ENCODE measurements around the gene DNAJB4. TPM values are rescaled to one million over a fixed set of nuclear protein-coding genes. Genes with fewer than 3 reads are reported as not detected.

The DNAJB4 gene
- total and polyA plus RNA-seq, 2 of the 13 experiments (the other 11 are each of a cell fraction or from before 2014, with no cell fraction given): 4.4 to 18.6 TPM

DNA sequence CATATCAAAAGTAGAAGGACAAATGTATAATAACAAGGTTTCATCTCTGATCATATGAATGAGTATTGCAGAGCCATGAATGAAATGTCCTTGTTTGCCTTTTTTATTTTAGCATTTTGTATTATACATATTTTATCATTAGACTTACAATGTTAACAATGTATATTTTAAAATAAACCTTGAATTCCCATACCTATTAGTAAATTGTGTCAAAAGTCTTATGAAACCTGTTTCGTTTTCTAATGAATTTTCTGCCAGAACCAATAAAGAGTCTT, 646 bp downstream of the DNAJB4 start:
- no peaks in the 10 kb centered on the region for H3K9me3 ChIP-seq (ENCODE audit: low read length)
- no TSS peak for BruUV-seq (replicated peaks)
- no peak for DNase-seq (ENCODE audit: low spot score)
- ATAC-seq: no peak
- in situ Hi-C loops (cut with HindIII; ENCODE audit: extremely low pct_ligation_motif_present, low pct_unique_long_range_greater_than_20kb): no loop called here
- TF ChIP-seq SCMH1 (CRISPR knock-in tag; IDR thresholded peaks at IDR 0.05; ENCODE audit: borderline replicate concordance) (no peak), RBFOX2 (IDR thresholded peaks at IDR 0.05; ENCODE audit: low read depth, low read length) (0 out of 2 replicates have a peak, but pooled peaks have one; percentile 13)
- 4% methylated on average over 1 of the region's 1 CpG for WGBS (ENCODE audit: low lambda C conversion rate)
- peaks cover 48% of the 10 kb centered on the region for H3K79me2 ChIP-seq (ENCODE audit: insufficient read depth, low read length)
- intact Hi-C loops (cut with micrococcal nuclease; ENCODE audit: unreplicated experiment): loop anchor here (2.0 kb wide), 2 partner anchors 15 to 39 kb away; partner anchors contain the start of gene GIPC2
- H3K4me2 ChIP-seq (ENCODE audit: low read depth, low read length): peak overlapping the region; percentile 79
- no peaks in the 10 kb centered on the region; the same call in none of the 2 replicates for H4K20me1 ChIP-seq (ENCODE audit: insufficient read depth, low read length)
- ChIA-PET POLR2A (interaction anchor here (1.5 to 9.1 kb wide), 8 partner anchors 10 to 322 kb away, joined by 5 to 161 read pairs (median 14); partner anchors contain the start of genes FUBP1, GIPC2, NEXN and ZZZ3), CTCF (ENCODE audit: low intra/inter-chr PET ratio, low total read pairs) (interaction anchor here (0.6 kb wide), 1 partner anchor 109 kb away, joined by 3 read pairs; no protein-coding TSS in a partner anchor)
- H3K27ac ChIP-seq (ENCODE audit: extremely low read length, insufficient read depth, low read length): peak overlapping the region; percentile 97
- peak overlapping the region; percentile 60 to 71 (median 62); a peak in 5 of 6 replicates for H3K4me3 ChIP-seq (replicated peaks in 1 of 3; ENCODE audit: insufficient read depth in 1 of 3, low read depth in 2 of 3, low read length in 3 of 3)
- H3K27me3 ChIP-seq (ENCODE audit: control insufficient read depth in 1 of 2, insufficient read depth in 2 of 2, low read length in 2 of 2): no peaks in the 10 kb centered on the region
- peak overlapping the region; percentile 76 for H3K9ac ChIP-seq (ENCODE audit: insufficient read depth, low read depth, low read length)
- H3K36me3 ChIP-seq (replicated peaks in 1 of 2; ENCODE audit: control insufficient read depth in 1 of 2, insufficient read depth in 2 of 2, low read length in 2 of 2): no peaks in the 10 kb centered on the region
- H2AFZ ChIP-seq (ENCODE audit: low read length): no peak overlapping the region
- H3K4me1 ChIP-seq (ENCODE audit: insufficient read depth, low read length): peaks cover 58% of the 10 kb centered on the region
- no peak for FAIRE-seq

DNA sequence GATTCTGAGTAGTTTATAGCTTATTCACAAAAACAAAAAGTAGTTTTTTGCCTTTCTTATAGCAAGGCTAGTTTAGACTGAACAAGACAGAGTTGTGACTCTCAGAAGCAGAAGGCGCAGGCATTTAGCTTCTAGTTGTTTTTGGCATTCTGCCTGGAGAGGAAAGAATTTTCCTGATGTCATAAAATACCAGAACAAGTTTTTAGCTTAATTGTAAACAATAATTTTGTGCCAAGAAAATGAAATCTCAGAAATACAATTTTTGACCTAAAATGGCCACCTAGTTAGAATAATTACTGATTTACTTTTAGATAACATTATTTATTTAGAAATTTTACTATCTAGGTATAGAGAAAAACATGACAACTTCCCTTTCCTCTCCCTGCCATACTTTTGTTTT, 1.0 kb downstream of the DNAJB4 start:
- 3% methylated on average over 1 of the region's 1 CpG for WGBS (ENCODE audit: low lambda C conversion rate)
- Histone ChIP-seq H3K27me3 (ENCODE audit: control insufficient read depth in 1 of 2, insufficient read depth in 2 of 2, low read length in 2 of 2) (no peaks in the 10 kb centered on the region), H2AFZ (ENCODE audit: low read length) (no peak overlapping the region), H3K9ac (ENCODE audit: insufficient read depth, low read depth, low read length) (peak overlapping the region; percentile 76), H3K4me2 (ENCODE audit: low read depth, low read length) (peak overlapping the region; percentile 79), H3K27ac (ENCODE audit: extremely low read length, insufficient read depth, low read length) (peak overlapping the region; percentile 97), H3K79me2 (ENCODE audit: insufficient read depth, low read length) (peaks cover 52% of the 10 kb centered on the region), H3K9me3 (ENCODE audit: low read length) (no peaks in the 10 kb centered on the region), H3K4me1 (ENCODE audit: insufficient read depth, low read length) (peaks cover 58% of the 10 kb centered on the region), H4K20me1 (ENCODE audit: insufficient read depth, low read length) (no peaks in the 10 kb centered on the region; the same call in none of the 2 replicates), H3K4me3 (replicated peaks in 1 of 3; ENCODE audit: insufficient read depth in 1 of 3, low read depth in 2 of 3, low read length in 3 of 3) (peak overlapping the region; percentile 60 to 71 (median 62); a peak in 5 of 6 replicates), H3K36me3 (replicated peaks in 1 of 2; ENCODE audit: control insufficient read depth in 1 of 2, insufficient read depth in 2 of 2, low read length in 2 of 2) (no peaks in the 10 kb centered on the region)
- FAIRE-seq: peak; percentile 57
- no peak for ATAC-seq
- in situ Hi-C loops (cut with HindIII; ENCODE audit: extremely low pct_ligation_motif_present, low pct_unique_long_range_greater_than_20kb): no loop called here
- intact Hi-C loops (cut with micrococcal nuclease; ENCODE audit: unreplicated experiment): loop anchor here (2.0 kb wide), 2 partner anchors 15 to 39 kb away; partner anchors contain the start of gene GIPC2
- no TSS peak for BruUV-seq (replicated peaks)
- ChIA-PET CTCF (ENCODE audit: low intra/inter-chr PET ratio, low total read pairs) (interaction anchor here (0.6 kb wide), 1 partner anchor 108 kb away, joined by 3 read pairs; no protein-coding TSS in a partner anchor), POLR2A (interaction anchor here (3.0 to 9.1 kb wide), 2 partner anchors 26 to 40 kb away, joined by 56 to 161 read pairs; partner anchors contain the start of genes FUBP1 and GIPC2)
- DNase-seq (ENCODE audit: low spot score): peak; percentile 64
- TF ChIP-seq, protein P1, sequence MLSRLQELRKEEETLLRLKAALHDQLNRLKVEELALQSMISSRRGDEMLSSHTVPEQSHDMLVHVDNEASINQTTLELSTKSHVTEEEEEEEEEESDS (CRISPR knock-in tag; IDR thresholded peaks at IDR 0.05; ENCODE audit: borderline replicate concordance): no peak
- TF ChIP-seq SMC3 (IDR thresholded peaks at IDR 0.05; ENCODE audit: low read length) (no peak), GATAD2A (CRISPR knock-in tag; IDR thresholded peaks at IDR 0.05) (peak; percentile 17; the same call in 1 of the 2 replicates), ZBTB38 (CRISPR knock-in tag; IDR thresholded peaks at IDR 0.05) (no peak), KAT7 (CRISPR knock-in tag; IDR thresholded peaks at IDR 0.05; ENCODE audit: borderline replicate concordance) (0 out of 2 replicates have a peak, but pooled peaks have one; percentile 8), NCOA1 (CRISPR knock-in tag; IDR thresholded peaks at IDR 0.05) (no peak), RNF2 (conservative IDR thresholded peaks at IDR 0.05; ENCODE audit: low read depth) (no peak), BRCA1 (CRISPR knock-in tag; IDR thresholded peaks at IDR 0.05) (no peak), ZNF839 (CRISPR knock-in tag; IDR thresholded peaks at IDR 0.05; ENCODE audit: borderline replicate concordance) (no peak)
- TF ChIP-seq, protein P2, sequence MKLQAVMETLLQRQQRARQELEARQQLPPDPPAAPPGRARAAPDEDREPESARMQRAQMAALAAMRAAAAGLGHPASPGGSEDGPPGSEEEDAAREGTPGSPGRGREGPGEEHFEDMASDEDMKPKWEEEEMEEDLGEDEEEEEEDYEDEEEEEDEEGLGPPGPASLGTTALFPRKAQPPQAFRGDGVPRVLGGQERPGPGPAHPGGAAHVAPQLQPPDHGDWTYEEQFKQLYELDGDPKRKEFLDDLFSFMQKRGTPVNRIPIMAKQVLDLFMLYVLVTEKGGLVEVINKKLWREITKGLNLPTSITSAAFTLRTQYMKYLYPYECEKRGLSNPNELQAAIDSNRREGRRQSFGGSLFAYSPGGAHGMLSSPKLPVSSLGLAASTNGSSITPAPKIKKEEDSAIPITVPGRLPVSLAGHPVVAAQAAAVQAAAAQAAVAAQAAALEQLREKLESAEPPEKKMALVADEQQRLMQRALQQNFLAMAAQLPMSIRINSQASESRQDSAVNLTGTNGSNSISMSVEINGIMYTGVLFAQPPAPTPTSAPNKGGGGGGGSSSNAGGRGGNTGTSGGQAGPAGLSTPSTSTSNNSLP (IDR thresholded peaks at IDR 0.05; ENCODE audit: low read depth, low read length): peak; percentile 37; the same call in 1 of the 2 replicates
- TF ChIP-seq, protein P3, sequence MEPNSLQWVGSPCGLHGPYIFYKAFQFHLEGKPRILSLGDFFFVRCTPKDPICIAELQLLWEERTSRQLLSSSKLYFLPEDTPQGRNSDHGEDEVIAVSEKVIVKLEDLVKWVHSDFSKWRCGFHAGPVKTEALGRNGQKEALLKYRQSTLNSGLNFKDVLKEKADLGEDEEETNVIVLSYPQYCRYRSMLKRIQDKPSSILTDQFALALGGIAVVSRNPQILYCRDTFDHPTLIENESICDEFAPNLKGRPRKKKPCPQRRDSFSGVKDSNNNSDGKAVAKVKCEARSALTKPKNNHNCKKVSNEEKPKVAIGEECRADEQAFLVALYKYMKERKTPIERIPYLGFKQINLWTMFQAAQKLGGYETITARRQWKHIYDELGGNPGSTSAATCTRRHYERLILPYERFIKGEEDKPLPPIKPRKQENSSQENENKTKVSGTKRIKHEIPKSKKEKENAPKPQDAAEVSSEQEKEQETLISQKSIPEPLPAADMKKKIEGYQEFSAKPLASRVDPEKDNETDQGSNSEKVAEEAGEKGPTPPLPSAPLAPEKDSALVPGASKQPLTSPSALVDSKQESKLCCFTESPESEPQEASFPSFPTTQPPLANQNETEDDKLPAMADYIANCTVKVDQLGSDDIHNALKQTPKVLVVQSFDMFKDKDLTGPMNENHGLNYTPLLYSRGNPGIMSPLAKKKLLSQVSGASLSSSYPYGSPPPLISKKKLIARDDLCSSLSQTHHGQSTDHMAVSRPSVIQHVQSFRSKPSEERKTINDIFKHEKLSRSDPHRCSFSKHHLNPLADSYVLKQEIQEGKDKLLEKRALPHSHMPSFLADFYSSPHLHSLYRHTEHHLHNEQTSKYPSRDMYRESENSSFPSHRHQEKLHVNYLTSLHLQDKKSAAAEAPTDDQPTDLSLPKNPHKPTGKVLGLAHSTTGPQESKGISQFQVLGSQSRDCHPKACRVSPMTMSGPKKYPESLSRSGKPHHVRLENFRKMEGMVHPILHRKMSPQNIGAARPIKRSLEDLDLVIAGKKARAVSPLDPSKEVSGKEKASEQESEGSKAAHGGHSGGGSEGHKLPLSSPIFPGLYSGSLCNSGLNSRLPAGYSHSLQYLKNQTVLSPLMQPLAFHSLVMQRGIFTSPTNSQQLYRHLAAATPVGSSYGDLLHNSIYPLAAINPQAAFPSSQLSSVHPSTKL (CRISPR knock-in tag; IDR thresholded peaks at IDR 0.05): peak; percentile 21; the same call in 1 of the 2 replicates
